Right lobe of liver (tissue), 4 donors: ENCODE measurements around the gene CYP3A7.

Source experiments
- CTCF ChIP-seq, 4 donors: fragments of 200-600 bp in 3 of 4; fragments of 450-650 bp in 1 of 4; IDR thresholded peaks; one replicate each; pipeline versions ENCODE4 v1.5.1 to v1.8.0; 2016 to 2022; ENCODE audit warnings: antibody characterized with exemption in 4 of 4, mild to moderate bottlenecking in 2 of 4
- POLR2A ChIP-seq: fragments of 450-650 bp; IDR thresholded peaks from one replicate; pipeline ENCODE4 v1.6.1; 2017; ENCODE audit warnings: antibody characterized with exemption, mild to moderate bottlenecking
- donor health status: DM: no; HTN: no; CAD: no.
- donor health status: DM: no; HTN: no; CAD: no.
- donor health status: DM: no; HTN: yes; CAD: no.

- TF ChIP-seq CTCF (IDR thresholded peaks at IDR 0.05) (no peak), POLR2A (peak; percentile 21)
Measured at GRCh38 chr7:99693427-99694200, 41.4 kb downstream of the CYP3A7 start.
